ENCODE data around the gene CFAP92.

CFAP92 gene

GRCh38 chr3:129005526-129006303, 11.8 kb upstream of the CFAP92 start:
- no peak for DNase-seq (ENCODE audit: low read depth in 3 of 3)

DNA sequence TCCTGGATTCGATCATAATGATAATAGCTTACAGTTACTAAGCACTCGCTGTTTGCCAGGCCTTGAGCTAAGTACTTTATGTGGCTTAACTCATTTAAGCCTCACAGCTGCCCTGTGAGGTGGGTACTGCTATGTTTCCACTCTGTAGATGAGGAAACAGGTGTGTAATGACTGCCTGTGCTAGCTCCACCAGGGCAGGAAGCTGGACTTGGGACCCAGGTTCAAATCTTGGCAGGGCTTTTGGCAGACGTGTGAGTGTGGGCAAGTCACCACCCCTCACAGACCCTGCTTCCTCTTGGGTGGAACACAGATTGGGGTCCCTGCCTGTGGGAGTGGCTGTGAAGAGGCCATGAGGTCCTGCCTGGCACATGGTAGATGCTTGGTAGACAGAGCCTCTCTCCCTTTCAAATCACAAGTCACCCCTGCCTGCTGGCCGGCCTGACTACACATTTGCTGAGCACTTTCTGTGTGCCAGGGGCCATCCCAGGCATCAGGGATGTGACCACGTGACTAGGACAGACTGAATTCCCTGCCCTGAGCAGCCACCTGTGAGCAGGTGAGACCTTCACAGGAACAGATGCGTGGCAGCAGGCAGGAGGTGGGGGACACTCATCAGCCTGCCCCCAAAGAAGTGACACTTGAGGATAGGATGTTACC, 10.9 kb upstream of the CFAP92 start:
- no peak for DNase-seq (ENCODE audit: low read depth in 3 of 3)

GRCh38 chr3:129003578-129004112, 9.8 kb upstream of the CFAP92 start:
- DNase-seq (ENCODE audit: low read depth in 3 of 3) = peak in 1 of 3 donors; percentile 20

DNA sequence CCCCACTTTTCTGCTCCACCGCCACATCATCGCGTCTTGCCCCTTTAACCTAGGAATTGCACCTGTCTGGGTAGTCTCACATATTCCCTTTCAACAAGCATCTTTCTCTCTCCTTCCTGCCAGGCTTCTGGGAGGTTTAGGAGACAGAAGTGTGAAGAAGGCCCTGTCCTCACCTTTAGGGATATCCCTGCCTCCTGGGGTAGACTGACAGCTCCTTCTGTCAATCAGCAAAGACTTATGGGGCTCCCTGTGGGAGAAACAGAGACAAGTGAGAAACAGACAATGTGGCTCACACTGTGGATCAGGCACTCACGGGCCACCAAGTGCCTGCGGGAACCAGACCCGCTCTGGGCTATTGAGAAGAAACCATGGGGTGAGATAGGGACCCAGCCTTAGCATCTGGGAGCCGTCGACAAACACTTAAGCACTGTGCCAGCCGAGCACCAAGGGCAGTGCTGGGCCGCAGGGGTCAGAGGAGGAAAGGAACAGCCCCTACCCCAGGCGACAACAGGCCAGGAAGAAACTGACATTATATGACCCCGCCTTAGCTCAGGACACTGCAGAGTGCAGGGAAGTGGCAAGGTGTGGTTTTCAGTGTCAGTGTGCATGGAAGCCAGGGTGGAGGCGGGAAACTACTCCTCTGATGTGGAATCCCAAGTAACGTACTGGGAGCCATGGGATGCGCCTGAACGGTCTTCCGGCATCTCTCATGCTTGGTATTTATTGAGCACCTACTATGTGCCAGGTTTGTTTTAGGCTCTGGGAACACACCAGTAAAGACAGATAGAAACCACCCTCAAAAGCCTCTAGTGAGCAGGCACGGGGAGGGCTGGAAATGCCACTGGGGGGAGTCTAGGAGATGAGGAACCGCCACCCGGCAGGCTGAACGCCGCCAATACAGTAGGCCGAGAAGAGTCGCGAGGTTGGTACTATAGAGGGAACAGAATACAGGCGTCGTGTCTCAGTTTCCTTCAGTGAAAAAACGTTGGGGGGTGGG, 9.0 kb upstream of the CFAP92 start:
- no peak for DNase-seq (ENCODE audit: low read depth in 3 of 3)

- peak in 1 of 3 donors; percentile 24 for DNase-seq (ENCODE audit: low read depth in 3 of 3)
Observed at GRCh38 chr3:129001806-129002572, 8.1 kb upstream of the CFAP92 start.

GRCh38 chr3:129001101-129001805, 7.4 kb upstream of the CFAP92 start, which contains the start of gene EFCC1:
EFCC1 (plus strand) TSS chr3:129001304; CDS start chr3:129001629, 325 bp downstream.
- no peak for DNase-seq (ENCODE audit: low read depth in 3 of 3)

DNA sequence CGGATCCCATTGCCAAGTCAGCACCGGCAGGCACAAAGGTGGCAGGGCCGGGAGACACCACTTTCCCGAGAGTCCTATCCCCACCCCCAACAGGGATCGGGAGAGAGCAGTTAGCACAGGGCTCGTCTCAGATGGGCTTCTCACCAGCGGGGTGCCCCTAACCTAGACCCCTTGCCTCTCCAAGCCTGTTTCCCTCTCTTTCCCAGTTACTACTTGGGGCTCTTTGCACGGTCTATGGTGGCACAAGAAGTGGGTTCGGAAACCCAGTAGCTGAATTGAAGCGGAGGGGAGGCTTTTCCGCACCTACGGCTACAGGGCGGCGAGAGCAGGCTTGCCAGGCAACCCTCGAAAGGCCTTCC, 6.8 kb upstream of the CFAP92 start:
- no peak for DNase-seq (ENCODE audit: low read depth in 3 of 3)

- DNase-seq (ENCODE audit: low read depth in 3 of 3) = no peak
Observed at GRCh38 chr3:128999102-128999501, 5.2 kb upstream of the CFAP92 start.

GRCh38 chr3:128998561-128998960, 4.7 kb upstream of the CFAP92 start:
- DNase-seq (ENCODE audit: low read depth in 3 of 3) = no peak

GRCh38 chr3:128997486-128998133, 3.7 kb upstream of the CFAP92 start:
- DNase-seq (ENCODE audit: low read depth in 3 of 3) = no peak

DNA sequence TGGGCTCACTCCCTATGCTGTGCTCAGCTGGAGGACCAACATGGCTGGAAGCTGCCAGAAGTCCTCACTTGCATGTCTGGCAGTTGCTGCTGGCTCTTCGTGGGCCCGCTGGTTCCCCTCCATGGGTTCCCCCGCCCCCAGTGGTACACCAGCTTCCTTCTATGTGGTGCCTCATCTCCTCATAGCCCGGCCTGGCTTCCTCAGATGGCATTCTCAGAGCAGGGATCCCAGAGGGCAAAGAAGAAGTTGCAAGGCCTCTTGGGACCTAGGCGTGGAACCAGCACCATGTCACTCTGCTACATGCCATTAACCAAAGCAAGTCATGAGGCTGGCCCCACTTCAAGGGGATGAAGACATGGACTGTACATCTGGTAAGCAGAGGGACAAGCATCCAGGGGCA, 2.9 kb upstream of the CFAP92 start:
- DNase-seq (ENCODE audit: low read depth in 3 of 3) = no peak

DNA sequence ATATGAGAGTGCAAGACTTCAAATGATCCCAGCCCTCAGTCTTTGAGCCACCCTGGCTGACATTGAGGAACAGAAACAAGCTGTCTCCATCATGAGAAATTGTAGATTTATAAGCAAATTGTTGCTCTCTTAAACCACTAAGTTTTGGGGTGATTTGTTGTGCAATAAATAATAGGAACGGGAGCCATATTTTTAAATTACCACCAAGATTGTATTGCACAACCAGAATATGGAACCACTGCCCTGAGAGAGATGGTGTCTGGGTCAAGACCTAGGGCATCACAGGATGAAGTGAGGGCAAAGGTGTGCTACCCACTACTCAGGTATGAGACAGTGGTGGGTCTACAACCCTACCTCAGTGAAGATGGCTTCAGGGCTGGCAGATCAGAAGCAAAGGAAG, 2.3 kb upstream of the CFAP92 start:
- DNase-seq (ENCODE audit: low read depth in 3 of 3) = no peak

DNA sequence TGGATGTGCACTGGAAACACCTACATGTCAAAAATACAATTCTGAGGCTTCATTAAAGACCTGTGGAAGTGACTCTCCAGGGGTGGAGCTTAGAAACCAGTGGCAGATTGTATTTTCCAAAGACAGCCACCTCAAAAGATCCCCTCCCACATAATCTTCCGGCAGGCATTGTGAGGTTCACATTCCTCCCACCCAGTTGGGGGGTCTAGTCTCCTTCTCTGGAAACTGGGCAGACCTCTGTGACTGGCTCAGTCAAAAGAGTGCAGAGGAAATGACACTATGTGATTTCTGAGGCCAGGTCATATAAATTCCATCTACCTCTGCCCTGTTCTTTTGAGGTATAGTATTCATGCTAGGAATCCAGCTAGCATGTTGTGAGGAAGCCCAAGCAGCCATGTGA, 1.9 kb upstream of the CFAP92 start:
- no peak for DNase-seq (ENCODE audit: low read depth in 3 of 3)

- no peak for DNase-seq (ENCODE audit: low read depth in 3 of 3)
Observed at GRCh38 chr3:128994581-128995546, 988 bp upstream of the CFAP92 start.

- DNase-seq (ENCODE audit: low read depth in 3 of 3) = no peak
Observed at GRCh38 chr3:128994173-128994512, 267 bp upstream of the CFAP92 start.

GRCh38 chr3:128992926-128993460, 883 bp downstream of the CFAP92 start:
- no peak for DNase-seq (ENCODE audit: low read depth in 3 of 3)

- no peak for DNase-seq (ENCODE audit: low read depth in 3 of 3)
Observed at GRCh38 chr3:128991355-128991895, 2.5 kb downstream of the CFAP92 start.

DNA sequence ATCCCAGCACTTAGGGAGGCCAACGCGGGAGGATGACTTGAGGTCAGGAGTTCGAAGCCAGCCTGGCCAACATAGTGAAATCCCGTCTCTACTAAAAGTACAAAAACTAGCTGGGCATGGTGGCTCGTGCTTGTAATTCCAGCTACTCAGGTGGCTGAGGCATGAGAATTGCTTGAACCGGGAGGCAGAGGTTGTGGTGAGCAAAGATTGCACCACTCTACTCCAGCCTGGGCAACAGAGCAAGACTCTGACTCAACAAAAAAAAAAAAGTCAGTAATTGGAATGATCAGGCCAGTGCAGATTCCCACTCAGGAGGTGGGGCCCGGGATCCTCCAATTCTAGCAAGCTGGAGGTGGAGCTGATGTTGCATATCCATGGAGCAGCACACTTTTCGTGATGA, 5.6 kb downstream of the CFAP92 start:
- no peak for DNase-seq (ENCODE audit: low read depth in 3 of 3)

Data from stimulated activated CD4-positive, alpha-beta T cell treated with anti-CD3 and anti-CD28 coated beads, TNF-alpha, amount 100 ng/mL, for 48 hours (primary cell).